ENCODE measurements around the gene DRAXIN.

- no peak for TF ChIP-seq POLR2AphosphoS5 (IDR thresholded peaks at IDR 0.05; ENCODE audit: insufficient read depth, low read depth, low read length)
- no peak for TF ChIP-seq EZH2 (IDR thresholded peaks at IDR 0.05; ENCODE audit: borderline replicate concordance, low read depth, low read length, severe bottlenecking)
- no peak for TF ChIP-seq CTCF (IDR thresholded peaks at IDR 0.05; ENCODE audit: extremely low read depth in 1 of 2, insufficient read depth in 1 of 2, low read depth in 1 of 2, low read length in 2 of 2)
- no peak for TF ChIP-seq JUN (IDR thresholded peaks at IDR 0.05; ENCODE audit: borderline replicate concordance, insufficient read depth, insufficient read length, low read depth)
- no peak for TF ChIP-seq POLR2A (IDR thresholded peaks at IDR 0.05; ENCODE audit: low read depth, low read length)
- TF ChIP-seq MAX (IDR thresholded peaks at IDR 0.05; ENCODE audit: insufficient read depth, insufficient read length): no peak
Observed at GRCh38 chr1:11751087-11751486, 59.6 kb downstream of the DRAXIN start.
